ENCODE results near the gene IPO4. TPM values are rescaled to one million over a fixed set of nuclear protein-coding genes. Genes with fewer than 3 reads are reported as not detected.

The IPO4 gene
- total and polyA plus RNA-seq, 2 donors (not counting 1 experiment from before 2014, with no cell fraction given) = 12.4 to 25.3 TPM

DNA sequence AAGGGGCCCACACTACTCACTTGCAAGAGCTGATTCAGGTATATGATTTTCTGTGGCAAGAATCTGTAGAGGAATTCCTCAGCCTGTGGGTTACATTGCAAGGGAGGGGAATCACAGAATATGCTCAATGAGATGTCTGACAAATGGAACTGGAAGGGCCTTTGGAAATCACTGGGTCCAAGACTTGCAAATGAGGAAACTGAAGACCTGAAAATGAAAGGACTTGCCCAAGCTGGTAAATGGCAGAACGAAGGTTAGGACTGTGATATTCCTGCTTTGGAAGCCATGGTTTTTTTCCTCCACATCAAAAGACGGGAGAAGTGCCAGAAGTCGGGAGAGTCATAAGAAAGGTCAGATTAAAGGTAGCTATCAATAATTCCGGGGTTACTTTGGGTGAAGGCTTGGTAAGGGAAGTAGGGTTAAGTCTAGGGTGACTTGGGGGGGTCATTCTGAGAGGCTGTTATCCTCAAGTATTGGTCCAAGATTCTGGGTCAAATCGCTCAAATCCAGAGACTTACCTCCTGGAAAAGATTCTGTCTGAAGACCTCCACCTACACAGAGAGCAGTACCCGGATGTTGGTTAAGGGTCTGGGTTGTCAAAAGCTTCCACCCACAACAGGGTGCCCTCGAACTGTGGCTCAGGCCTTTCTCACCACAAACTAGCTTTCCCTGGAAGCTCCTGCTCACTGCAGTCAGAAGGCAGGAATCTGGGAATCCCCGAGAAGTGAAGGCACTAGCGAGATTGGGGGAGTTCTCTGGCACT, 42.7 kb downstream of the IPO4 start:
- peak overlapping the region; percentile 81 for H3K4me2 ChIP-seq (ENCODE audit: extremely low read depth, insufficient read depth, low read length)
- H3K27ac ChIP-seq (ENCODE audit: insufficient read depth, low read length) = peak overlapping the region; percentile 79
- H3K9me3 ChIP-seq (ENCODE audit: control insufficient read depth, insufficient read depth, low read depth, low read length) = no peaks in the 10 kb centered on the region
- peak overlapping the region; percentile 87 to 98 (median 94) for H3K4me3 ChIP-seq (replicated peaks in 1 of 4; ENCODE audit: control extremely low read depth in 1 of 4, insufficient read depth in 1 of 4, low read depth in 3 of 4, low read length in 4 of 4)
- peaks cover 35% of the 10 kb centered on the region for H3K79me2 ChIP-seq (ENCODE audit: control insufficient read depth, insufficient read depth, low read length)
- H3K27me3 ChIP-seq (ENCODE audit: control insufficient read depth, insufficient read depth, low read length) = no peaks in the 10 kb centered on the region
- peaks cover 10% of the 10 kb centered on the region for H3K4me1 ChIP-seq (ENCODE audit: control insufficient read depth, extremely low read depth, insufficient read depth, low read length)
- peak overlapping the region; percentile 69 for H3K9ac ChIP-seq (ENCODE audit: insufficient read depth, low read length)
- H4K20me1 ChIP-seq (ENCODE audit: control insufficient read depth, extremely low read depth, insufficient read depth, low read length) = no peaks in the 10 kb centered on the region
- H2AFZ ChIP-seq (ENCODE audit: low read length) = peak overlapping the region; percentile 75
- no peak for TF ChIP-seq EZH2 (IDR thresholded peaks at IDR 0.05; ENCODE audit: low read length, missing control alignments)
- TF ChIP-seq, protein P1, sequence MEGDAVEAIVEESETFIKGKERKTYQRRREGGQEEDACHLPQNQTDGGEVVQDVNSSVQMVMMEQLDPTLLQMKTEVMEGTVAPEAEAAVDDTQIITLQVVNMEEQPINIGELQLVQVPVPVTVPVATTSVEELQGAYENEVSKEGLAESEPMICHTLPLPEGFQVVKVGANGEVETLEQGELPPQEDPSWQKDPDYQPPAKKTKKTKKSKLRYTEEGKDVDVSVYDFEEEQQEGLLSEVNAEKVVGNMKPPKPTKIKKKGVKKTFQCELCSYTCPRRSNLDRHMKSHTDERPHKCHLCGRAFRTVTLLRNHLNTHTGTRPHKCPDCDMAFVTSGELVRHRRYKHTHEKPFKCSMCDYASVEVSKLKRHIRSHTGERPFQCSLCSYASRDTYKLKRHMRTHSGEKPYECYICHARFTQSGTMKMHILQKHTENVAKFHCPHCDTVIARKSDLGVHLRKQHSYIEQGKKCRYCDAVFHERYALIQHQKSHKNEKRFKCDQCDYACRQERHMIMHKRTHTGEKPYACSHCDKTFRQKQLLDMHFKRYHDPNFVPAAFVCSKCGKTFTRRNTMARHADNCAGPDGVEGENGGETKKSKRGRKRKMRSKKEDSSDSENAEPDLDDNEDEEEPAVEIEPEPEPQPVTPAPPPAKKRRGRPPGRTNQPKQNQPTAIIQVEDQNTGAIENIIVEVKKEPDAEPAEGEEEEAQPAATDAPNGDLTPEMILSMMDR (conservative IDR thresholded peaks at IDR 0.05 in 1 of 2, IDR thresholded peaks at IDR 0.05 in 1 of 2; ENCODE audit: low read depth in 1 of 2, low read length in 2 of 2) = no peak
- peaks cover 12% of the 10 kb centered on the region for H3K36me3 ChIP-seq (ENCODE audit: control insufficient read depth, insufficient read depth, low read length)
- DNase-seq (ENCODE audit: low read depth in 2 of 2) = peak in 1 of 2 donors; percentile 75

DNA sequence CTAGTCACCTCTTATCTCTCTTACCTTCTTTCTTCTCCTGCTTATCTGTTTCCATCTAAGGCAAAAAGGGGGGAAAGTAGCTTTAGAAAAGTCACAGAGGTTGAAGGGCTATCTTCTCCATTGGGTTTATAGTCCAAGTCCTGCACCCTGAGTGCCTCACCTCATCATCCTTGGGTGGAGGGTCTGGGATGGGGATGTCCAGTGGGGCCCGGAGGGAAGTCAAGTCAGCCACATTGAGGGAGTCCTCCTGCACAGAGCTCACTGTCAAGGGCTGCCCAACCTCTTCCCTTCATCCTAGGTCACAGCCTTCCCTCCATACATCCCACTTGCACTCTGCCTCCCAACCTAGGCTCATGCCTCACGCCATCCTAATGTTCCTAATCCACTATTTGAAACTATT, 43.4 kb downstream of the IPO4 start:
- no peak overlapping the region for H3K9ac ChIP-seq (ENCODE audit: insufficient read depth, low read length)

DNA sequence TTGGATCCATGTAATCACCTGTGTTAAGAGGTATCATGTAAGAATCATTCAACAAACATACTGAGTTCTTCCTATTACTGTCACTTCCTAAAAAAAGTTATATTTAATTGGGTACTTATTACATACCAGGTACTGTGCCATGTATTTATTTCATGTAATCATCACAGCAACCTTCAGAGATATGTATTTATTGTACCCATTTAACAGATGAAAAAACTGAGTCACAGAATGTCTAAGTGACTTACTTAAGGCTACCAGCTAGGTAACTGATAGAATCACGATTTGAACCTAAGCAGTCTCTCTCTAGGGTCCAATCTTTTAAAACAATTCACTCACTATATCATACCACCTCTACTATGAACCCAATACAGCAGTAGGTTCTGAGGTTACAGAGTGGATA, 44.2 kb downstream of the IPO4 start:
- peaks cover 4% of the 10 kb centered on the region for H3K36me3 ChIP-seq (ENCODE audit: control insufficient read depth, insufficient read depth, low read length)
- H3K9me3 ChIP-seq (ENCODE audit: control insufficient read depth, insufficient read depth, low read depth, low read length) = no peaks in the 10 kb centered on the region
- no peak for DNase-seq (ENCODE audit: low read depth in 2 of 2)
- TF ChIP-seq, protein P1 (conservative IDR thresholded peaks at IDR 0.05 in 1 of 2, IDR thresholded peaks at IDR 0.05 in 1 of 2; ENCODE audit: low read depth in 1 of 2, low read length in 2 of 2) = no peak
- no peak for TF ChIP-seq EZH2 (IDR thresholded peaks at IDR 0.05; ENCODE audit: low read length, missing control alignments)
- H4K20me1 ChIP-seq (ENCODE audit: control insufficient read depth, extremely low read depth, insufficient read depth, low read length) = no peaks in the 10 kb centered on the region
- no peak overlapping the region for H3K9ac ChIP-seq (ENCODE audit: insufficient read depth, low read length)
- H3K4me3 ChIP-seq (replicated peaks in 1 of 4; ENCODE audit: control extremely low read depth in 1 of 4, insufficient read depth in 1 of 4, low read depth in 3 of 4, low read length in 4 of 4) = no peak overlapping the region
- no peak overlapping the region for H3K4me2 ChIP-seq (ENCODE audit: extremely low read depth, insufficient read depth, low read length)
- H3K79me2 ChIP-seq (ENCODE audit: control insufficient read depth, insufficient read depth, low read length) = peaks cover 43% of the 10 kb centered on the region
- H3K27me3 ChIP-seq (ENCODE audit: control insufficient read depth, insufficient read depth, low read length) = no peaks in the 10 kb centered on the region
- H3K4me1 ChIP-seq (ENCODE audit: control insufficient read depth, extremely low read depth, insufficient read depth, low read length) = peaks cover 10% of the 10 kb centered on the region
- no peak overlapping the region for H3K27ac ChIP-seq (ENCODE audit: insufficient read depth, low read length)
- H2AFZ ChIP-seq (ENCODE audit: low read length) = no peak overlapping the region

More for the DNA sequence above, 43.4 kb downstream of the IPO4 start:
- Histone ChIP-seq H2AFZ (ENCODE audit: low read length) (no peak overlapping the region), H3K4me2 (ENCODE audit: extremely low read depth, insufficient read depth, low read length) (peak overlapping the region; percentile 81), H3K4me3 (replicated peaks in 1 of 4; ENCODE audit: control extremely low read depth in 1 of 4, insufficient read depth in 1 of 4, low read depth in 3 of 4, low read length in 4 of 4) (peak overlapping the region; percentile 87 to 98 (median 94)), H4K20me1 (ENCODE audit: control insufficient read depth, extremely low read depth, insufficient read depth, low read length) (no peaks in the 10 kb centered on the region), H3K79me2 (ENCODE audit: control insufficient read depth, insufficient read depth, low read length) (peaks cover 37% of the 10 kb centered on the region), H3K4me1 (ENCODE audit: control insufficient read depth, extremely low read depth, insufficient read depth, low read length) (peaks cover 10% of the 10 kb centered on the region), H3K27me3 (ENCODE audit: control insufficient read depth, insufficient read depth, low read length) (no peaks in the 10 kb centered on the region), H3K27ac (ENCODE audit: insufficient read depth, low read length) (no peak overlapping the region), H3K9me3 (ENCODE audit: control insufficient read depth, insufficient read depth, low read depth, low read length) (no peaks in the 10 kb centered on the region), H3K36me3 (ENCODE audit: control insufficient read depth, insufficient read depth, low read length) (peaks cover 8% of the 10 kb centered on the region)
- DNase-seq (ENCODE audit: low read depth in 2 of 2) = no peak
- no peak for TF ChIP-seq EZH2 (IDR thresholded peaks at IDR 0.05; ENCODE audit: low read length, missing control alignments)
- TF ChIP-seq, protein P1 (conservative IDR thresholded peaks at IDR 0.05 in 1 of 2, IDR thresholded peaks at IDR 0.05 in 1 of 2; ENCODE audit: low read depth in 1 of 2, low read length in 2 of 2) = no peak

All from fibroblast of lung (primary cell).